Fibroblast of lung (primary cell): ENCODE measurements around the gene RNF212.

Source experiments
- EZH2 ChIP-seq: IDR thresholded peaks from 2 replicates; pipeline ENCODE4 v1.5.1; 2012; ENCODE audit warnings: low read length, control low read depth, mild to moderate bottlenecking; ENCODE audit errors: missing control alignments
- TF ChIP-seq, protein P1 (sequence below), 2 donors: IDR thresholded peaks in 1 of 2; conservative IDR thresholded peaks in 1 of 2; 1 replicate in 1 of 2; 2 replicates in 1 of 2; pipeline ENCODE4 v1.5.1; 2011 to 2012; ENCODE audit warnings: low read length in 2 of 2, control low read depth in 1 of 2, inconsistent platforms in 1 of 2, low read depth in 1 of 2, mild to moderate bottlenecking in 1 of 2

DNA sequence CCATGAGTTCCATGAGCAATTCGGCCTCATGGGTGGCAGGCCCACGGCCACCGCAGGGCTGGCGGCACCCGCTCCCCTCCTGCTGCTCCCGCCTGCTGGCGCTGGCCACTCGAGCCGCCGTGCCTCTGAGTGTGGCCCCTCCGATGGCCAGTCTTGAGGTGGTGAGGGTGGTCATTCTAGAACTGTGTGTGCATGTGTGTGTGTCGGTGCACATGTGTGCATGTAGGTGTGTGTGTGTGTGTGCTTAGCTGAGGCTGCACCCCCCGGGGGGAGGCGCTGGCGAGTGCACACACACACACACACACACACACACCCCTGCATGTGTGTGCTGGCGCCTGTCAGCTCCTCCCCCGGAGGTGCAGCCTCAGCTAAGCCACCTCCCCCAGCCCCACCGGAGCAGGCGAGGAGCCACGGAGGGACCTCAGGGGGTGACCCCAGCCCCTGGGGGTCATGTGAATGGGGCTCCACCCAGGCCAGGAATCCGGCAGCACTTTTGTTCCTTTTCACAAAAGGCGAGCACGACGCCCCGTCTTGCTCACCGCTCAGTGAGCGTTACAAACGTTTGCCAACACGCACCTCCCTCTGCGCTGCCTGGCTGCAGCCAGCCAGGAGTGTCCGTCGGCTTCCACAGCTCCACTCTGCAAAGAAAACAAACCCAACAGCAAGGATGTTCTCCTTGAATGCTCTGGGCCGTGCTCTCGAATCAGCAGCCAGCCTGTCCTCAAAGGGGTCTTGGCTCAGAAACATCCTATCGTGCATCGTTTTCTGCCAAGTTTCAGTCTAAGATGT, 72.0 kb downstream of the RNF212 start:
- TF ChIP-seq, protein P1, sequence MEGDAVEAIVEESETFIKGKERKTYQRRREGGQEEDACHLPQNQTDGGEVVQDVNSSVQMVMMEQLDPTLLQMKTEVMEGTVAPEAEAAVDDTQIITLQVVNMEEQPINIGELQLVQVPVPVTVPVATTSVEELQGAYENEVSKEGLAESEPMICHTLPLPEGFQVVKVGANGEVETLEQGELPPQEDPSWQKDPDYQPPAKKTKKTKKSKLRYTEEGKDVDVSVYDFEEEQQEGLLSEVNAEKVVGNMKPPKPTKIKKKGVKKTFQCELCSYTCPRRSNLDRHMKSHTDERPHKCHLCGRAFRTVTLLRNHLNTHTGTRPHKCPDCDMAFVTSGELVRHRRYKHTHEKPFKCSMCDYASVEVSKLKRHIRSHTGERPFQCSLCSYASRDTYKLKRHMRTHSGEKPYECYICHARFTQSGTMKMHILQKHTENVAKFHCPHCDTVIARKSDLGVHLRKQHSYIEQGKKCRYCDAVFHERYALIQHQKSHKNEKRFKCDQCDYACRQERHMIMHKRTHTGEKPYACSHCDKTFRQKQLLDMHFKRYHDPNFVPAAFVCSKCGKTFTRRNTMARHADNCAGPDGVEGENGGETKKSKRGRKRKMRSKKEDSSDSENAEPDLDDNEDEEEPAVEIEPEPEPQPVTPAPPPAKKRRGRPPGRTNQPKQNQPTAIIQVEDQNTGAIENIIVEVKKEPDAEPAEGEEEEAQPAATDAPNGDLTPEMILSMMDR (conservative IDR thresholded peaks at IDR 0.05 in 1 of 2, IDR thresholded peaks at IDR 0.05 in 1 of 2; ENCODE audit: low read depth in 1 of 2, low read length in 2 of 2) = no peak
- TF ChIP-seq EZH2 = no peak
